SW 1271 (cell line): ENCODE measurements around the gene SCMH1.
"Not testable (repeated sequence)": the region's sequence is repeated elsewhere in the genome, so short reads cannot be mapped to it uniquely, and the experiment has no call there.

Experiments used
- DNase-seq, 2 experiments: peaks; one replicate each; lab custom pipeline; 2025; lab: John Stamatoyannopoulos, UW

Gene SCMH1

GRCh38 chr1:41211608-41212007 is 30.5 kb downstream of the SCMH1 start:
- not testable (repeated sequence) for DNase-seq

GRCh38 chr1:41207053-41207452 is 35.1 kb downstream of the SCMH1 start:
- not testable (repeated sequence) for DNase-seq

- no peak for DNase-seq
These were observed 41.4 kb downstream of the SCMH1 start for GRCh38 chr1:41200728-41201127.

- no peak for DNase-seq
These were observed 42.7 kb downstream of the SCMH1 start for GRCh38 chr1:41199375-41199774.

- DNase-seq, result no peak
These were observed 49.5 kb downstream of the SCMH1 start for GRCh38 chr1:41192456-41193178.

- no peak for DNase-seq
These were observed 57.7 kb downstream of the SCMH1 start for GRCh38 chr1:41184446-41184845.

GRCh38 chr1:41178230-41178629 is 63.9 kb downstream of the SCMH1 start:
- DNase-seq, result not testable (repeated sequence)

- DNase-seq, result no peak
These were observed 66.6 kb downstream of the SCMH1 start for GRCh38 chr1:41175546-41175945.

GRCh38 chr1:41174170-41174569 is 67.9 kb downstream of the SCMH1 start:
- DNase-seq, result no peak

- no peak for DNase-seq
These were observed 68.5 kb downstream of the SCMH1 start for GRCh38 chr1:41173651-41174050.

GRCh38 chr1:41171266-41171874 is 70.7 kb downstream of the SCMH1 start:
- DNase-seq, result no peak

- no peak for DNase-seq
These were observed 72.3 kb downstream of the SCMH1 start for GRCh38 chr1:41169799-41170180.

- no peak for DNase-seq
These were observed 72.9 kb downstream of the SCMH1 start for GRCh38 chr1:41169066-41169798.

GRCh38 chr1:41167667-41168066 is 74.4 kb downstream of the SCMH1 start:
- DNase-seq, result no peak

- DNase-seq, result no peak
These were observed 77.4 kb downstream of the SCMH1 start for GRCh38 chr1:41164727-41165126.

GRCh38 chr1:41162441-41162840 is 79.7 kb downstream of the SCMH1 start:
- DNase-seq, result no peak

GRCh38 chr1:41161846-41162245 is 80.3 kb downstream of the SCMH1 start:
- no peak for DNase-seq

- DNase-seq, result no peak
These were observed 81.5 kb downstream of the SCMH1 start for GRCh38 chr1:41160498-41161110.

- no peak for DNase-seq
These were observed 83.1 kb downstream of the SCMH1 start for GRCh38 chr1:41158966-41159365.

GRCh38 chr1:41158147-41158875 is 83.8 kb downstream of the SCMH1 start:
- DNase-seq, result no peak

- no peak for DNase-seq
These were observed 87.0 kb downstream of the SCMH1 start for GRCh38 chr1:41155105-41155504.

- no peak for DNase-seq
These were observed 88.3 kb downstream of the SCMH1 start for GRCh38 chr1:41153750-41154274.
